Retinal pigment epithelial cell (primary cell): ENCODE data around the gene COL27A1.
"Not testable (repeated sequence)": the region's sequence is repeated elsewhere in the genome, so short reads cannot be mapped to it uniquely, and the experiment has no call there.

Experiments used
- DNase-seq: peaks from one replicate; pipeline ENCODE4 v3.0.0-alpha.2; 2010; ENCODE audit warnings: low read depth
- H3K4me3 ChIP-seq: 2 replicates; pipeline ENCODE4 v1.5.1; 2011; ENCODE audit warnings: mild to moderate bottlenecking, low read length, control low read depth, moderate library complexity
- TF ChIP-seq, protein P1 (sequence below): conservative IDR thresholded peaks from 2 replicates; pipeline ENCODE4 v1.5.1; 2011; ENCODE audit warnings: low read depth, low read length, control low read depth, inconsistent platforms

COL27A1 gene

DNA sequence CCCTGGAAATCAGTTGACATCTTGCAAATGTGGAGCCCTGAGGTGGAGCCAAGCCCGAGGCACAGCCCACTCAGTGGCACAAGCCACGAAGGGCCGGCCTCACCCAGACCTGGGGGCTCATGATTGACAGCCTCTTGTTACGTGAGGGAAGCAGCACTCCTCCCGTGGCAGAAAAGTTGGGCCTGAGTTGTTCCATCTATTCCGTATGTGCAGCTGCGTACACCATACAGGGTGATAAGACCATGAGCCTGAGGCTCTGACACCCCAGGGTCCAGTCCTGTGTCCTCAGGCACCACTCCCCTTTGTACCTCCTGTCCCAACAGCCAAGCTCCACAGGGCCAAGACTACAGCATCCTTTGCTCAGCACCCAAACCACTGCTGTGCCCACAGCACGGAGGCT, 172.4 kb downstream of the COL27A1 start:
- TF ChIP-seq, protein P1, sequence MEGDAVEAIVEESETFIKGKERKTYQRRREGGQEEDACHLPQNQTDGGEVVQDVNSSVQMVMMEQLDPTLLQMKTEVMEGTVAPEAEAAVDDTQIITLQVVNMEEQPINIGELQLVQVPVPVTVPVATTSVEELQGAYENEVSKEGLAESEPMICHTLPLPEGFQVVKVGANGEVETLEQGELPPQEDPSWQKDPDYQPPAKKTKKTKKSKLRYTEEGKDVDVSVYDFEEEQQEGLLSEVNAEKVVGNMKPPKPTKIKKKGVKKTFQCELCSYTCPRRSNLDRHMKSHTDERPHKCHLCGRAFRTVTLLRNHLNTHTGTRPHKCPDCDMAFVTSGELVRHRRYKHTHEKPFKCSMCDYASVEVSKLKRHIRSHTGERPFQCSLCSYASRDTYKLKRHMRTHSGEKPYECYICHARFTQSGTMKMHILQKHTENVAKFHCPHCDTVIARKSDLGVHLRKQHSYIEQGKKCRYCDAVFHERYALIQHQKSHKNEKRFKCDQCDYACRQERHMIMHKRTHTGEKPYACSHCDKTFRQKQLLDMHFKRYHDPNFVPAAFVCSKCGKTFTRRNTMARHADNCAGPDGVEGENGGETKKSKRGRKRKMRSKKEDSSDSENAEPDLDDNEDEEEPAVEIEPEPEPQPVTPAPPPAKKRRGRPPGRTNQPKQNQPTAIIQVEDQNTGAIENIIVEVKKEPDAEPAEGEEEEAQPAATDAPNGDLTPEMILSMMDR, result no peak
- no peak overlapping the region for H3K4me3 ChIP-seq
- DNase-seq, result no peak

DNA sequence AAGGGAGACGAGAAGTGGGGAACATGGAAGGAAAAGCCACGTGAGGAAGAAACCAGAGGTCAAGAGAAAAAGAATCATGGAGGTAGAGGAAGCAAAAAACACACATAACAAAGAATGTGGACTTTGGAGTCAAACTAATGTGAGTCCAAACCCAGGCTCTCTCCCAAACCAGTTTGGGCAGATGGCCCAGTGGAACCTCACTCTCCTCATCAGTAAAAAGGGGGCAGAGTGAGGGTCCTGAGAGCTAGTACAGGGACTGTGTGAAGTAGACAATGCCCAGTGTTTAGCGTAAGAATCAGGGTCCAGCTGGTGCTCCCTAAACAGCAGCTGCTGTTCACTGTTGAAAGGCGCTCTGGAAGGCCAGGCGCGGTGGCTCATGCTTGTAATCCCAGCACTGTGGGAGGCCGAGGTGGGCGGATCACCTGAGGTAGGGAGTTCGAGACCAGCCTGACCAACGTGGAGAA, 173.1 kb downstream of the COL27A1 start:
- DNase-seq, H3K4me3 ChIP-seq: not testable (repeated sequence)

GRCh38 chr9:114328937-114329624, 173.7 kb downstream of the COL27A1 start:
- not testable (repeated sequence) for DNase-seq, H3K4me3 ChIP-seq

DNA sequence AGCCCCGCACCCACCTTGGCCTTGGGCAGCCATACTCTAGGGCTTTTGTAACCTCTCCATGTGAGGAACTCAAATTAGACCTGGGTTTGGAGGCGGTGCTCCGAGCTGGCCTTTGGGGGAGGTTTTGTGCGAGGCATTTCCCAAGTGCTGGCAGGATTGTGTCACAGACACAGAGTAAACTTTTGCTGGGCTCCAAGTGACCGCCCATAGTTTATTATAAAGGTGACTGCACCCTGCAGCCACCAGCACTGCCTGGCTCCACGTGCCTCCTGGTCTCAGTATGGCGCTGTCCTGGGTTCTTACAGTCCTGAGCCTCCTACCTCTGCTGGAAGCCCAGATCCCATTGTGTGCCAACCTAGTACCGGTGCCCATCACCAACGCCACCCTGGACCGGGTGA, 174.3 kb downstream of the COL27A1 start, which contains the start of gene ORM2:
Gene ORM2 (plus strand): TSS at position 245 of the 398 bp plus-strand sequence. CDS start 36 bp downstream, at position 281.
- H3K4me3 ChIP-seq, DNase-seq: not testable (repeated sequence)

DNA sequence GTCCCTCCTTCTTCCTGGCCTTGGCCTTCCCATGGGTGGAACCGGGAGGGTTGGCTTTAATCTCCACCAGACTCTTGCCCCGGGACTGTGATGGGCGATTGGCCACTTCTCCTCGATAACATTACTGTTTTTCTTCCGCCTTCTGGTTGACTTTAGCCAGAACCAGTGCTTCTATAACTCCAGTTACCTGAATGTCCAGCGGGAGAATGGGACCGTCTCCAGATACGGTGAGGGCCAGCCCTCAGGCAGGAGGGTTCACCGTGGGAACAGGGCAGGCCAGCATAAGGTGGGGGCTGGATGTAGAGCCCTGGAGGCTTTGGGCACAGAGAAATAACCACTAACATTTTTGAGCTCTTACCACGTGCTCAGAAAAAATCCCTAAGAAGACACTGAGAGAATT, 175.3 kb downstream of the COL27A1 start:
- no peak overlapping the region for H3K4me3 ChIP-seq
- TF ChIP-seq, protein P1, result no peak
- DNase-seq, result no peak

GRCh38 chr9:114331229-114332195, 176.2 kb downstream of the COL27A1 start:
- H3K4me3 ChIP-seq, DNase-seq: not testable (repeated sequence)

DNA sequence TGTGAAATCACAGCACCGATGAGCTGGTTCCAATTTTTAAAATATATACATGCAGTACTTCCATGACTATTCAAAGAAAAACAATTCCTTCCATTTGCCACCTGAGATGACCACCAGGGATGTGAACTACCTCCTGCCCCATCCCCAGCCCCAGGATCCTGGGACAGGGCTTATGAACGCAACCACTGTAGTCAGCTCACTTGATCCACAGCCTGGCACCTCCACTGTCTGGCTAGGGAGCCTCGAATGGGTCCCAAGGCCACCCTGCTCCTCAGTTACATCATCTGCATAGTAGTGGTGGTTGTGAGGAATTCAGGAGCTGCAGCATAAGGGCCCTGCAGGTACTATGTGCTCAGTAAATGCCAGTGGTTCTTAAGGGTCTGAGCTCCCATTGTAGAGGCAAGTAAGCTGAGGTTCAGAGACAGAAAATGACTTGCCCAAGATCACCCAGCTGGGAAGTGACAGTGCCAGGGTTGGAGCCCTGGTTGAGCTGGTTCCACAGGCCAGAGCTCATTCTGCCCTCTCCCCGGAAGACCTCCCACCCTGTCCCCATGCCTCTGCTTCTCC, 177.2 kb downstream of the COL27A1 start:
- not testable (repeated sequence) for H3K4me3 ChIP-seq, DNase-seq

- DNase-seq, H3K4me3 ChIP-seq: not testable (repeated sequence)
Observed at GRCh38 chr9:114333718-114334117, 178.4 kb downstream of the COL27A1 start.

GRCh38 chr9:114334490-114334889, 179.2 kb downstream of the COL27A1 start:
- TF ChIP-seq, protein P1, result no peak
- no peak overlapping the region for H3K4me3 ChIP-seq
- no peak for DNase-seq

- DNase-seq, result no peak
- TF ChIP-seq, protein P1, result no peak
- no peak overlapping the region for H3K4me3 ChIP-seq
Observed at GRCh38 chr9:114335745-114336144, 180.4 kb downstream of the COL27A1 start.
